OCI-LY1 (cell line): ENCODE data around the gene ISG20.

ENCODE experiments used
- H2AFZ ChIP-seq: fragments of 200-600 bp; sonication (generic), shearing (Covaris generic); 2 replicates; pipeline ENCODE4 v1.6.0; 2014; ENCODE audit warnings: antibody characterized with exemption, mild to moderate bottlenecking, low read length
- H3F3A ChIP-seq: fragments of 200-600 bp; sonication (generic), shearing (Covaris generic); 2 replicates; pipeline ENCODE4 v1.6.0; 2014; ENCODE audit warnings: mild to moderate bottlenecking, antibody characterized with exemption, low read length, moderate library complexity; ENCODE audit not compliant: insufficient read depth
- H3K27ac ChIP-seq: fragments of 200-600 bp; sonication (generic); 2 replicates; pipeline ENCODE4 v1.5.1; 2014; ENCODE audit warnings: low read length, mixed run types, mild to moderate bottlenecking, low read depth; ENCODE audit not compliant: poor library complexity, severe bottlenecking
- H3K27me3 ChIP-seq: fragments of 200-600 bp; sonication (generic); 2 replicates; pipeline ENCODE4 v1.6.0; 2014; ENCODE audit warnings: antibody characterized with exemption, mild to moderate bottlenecking, low read length, moderate library complexity; ENCODE audit not compliant: insufficient read depth
- H3K36me3 ChIP-seq: fragments of 200-600 bp; sonication (generic); 2 replicates; pipeline ENCODE4 v1.6.1; 2014; ENCODE audit warnings: mild to moderate bottlenecking, antibody characterized with exemption, low read length, moderate library complexity, mixed read lengths; ENCODE audit not compliant: insufficient read depth
- H3K4me1 ChIP-seq: fragments of 200-600 bp; sonication (generic); 2 replicates; pipeline ENCODE4 v1.5.1; 2014; ENCODE audit warnings: mild to moderate bottlenecking, low read length, moderate library complexity; ENCODE audit not compliant: insufficient read depth, severe bottlenecking
- H3K4me2 ChIP-seq: fragments of 200-600 bp; sonication (generic), shearing (Covaris generic); 2 replicates; pipeline ENCODE4 v1.6.1; 2014; ENCODE audit warnings: low read length
- H3K4me3 ChIP-seq: fragments of 200-600 bp; sonication (generic); 2 replicates; pipeline ENCODE4 v1.5.1; 2014; ENCODE audit warnings: low read length, low read depth, mild to moderate bottlenecking, mixed read lengths; ENCODE audit not compliant: poor library complexity, severe bottlenecking
- H3K79me2 ChIP-seq: fragments of 200-600 bp; shearing (Covaris generic); 2 replicates; pipeline ENCODE4 v1.6.1; 2016; ENCODE audit warnings: mixed run types, low read length, mixed read lengths; ENCODE audit not compliant: insufficient read depth
- H3K9ac ChIP-seq: fragments of 200-600 bp; sonication (generic), shearing (Covaris generic); 2 replicates; pipeline ENCODE4 v1.6.1; 2014; ENCODE audit warnings: mild to moderate bottlenecking, low read length, mixed read lengths
- H3K9me2 ChIP-seq: fragments of 200-600 bp; sonication (generic), shearing (Covaris generic); 2 replicates; pipeline ENCODE4 v1.6.1; 2014; ENCODE audit warnings: low read depth, mild to moderate bottlenecking, low read length, mixed read lengths
- H3K9me3 ChIP-seq: fragments of 200-600 bp; shearing (Covaris generic); 2 replicates; pipeline ENCODE4 v1.6.1; 2014; ENCODE audit warnings: low read length, mixed read lengths
- H4K20me1 ChIP-seq: fragments of 200-600 bp; sonication (generic), shearing (Covaris generic); 2 replicates; pipeline ENCODE4 v1.6.0; 2016; ENCODE audit warnings: mild to moderate bottlenecking, low read length; ENCODE audit not compliant: insufficient read depth
- CTCF ChIP-seq: fragments of 200-600 bp; sonication (generic), shearing (Covaris generic); IDR thresholded peaks from 2 replicates; pipeline ENCODE4 v1.5.1; 2017; ENCODE audit warnings: mild to moderate bottlenecking, antibody characterized with exemption, low read length, moderate library complexity, mixed read lengths
- EZH2 ChIP-seq: fragments of 200-600 bp; sonication (generic), shearing (Covaris generic); IDR thresholded peaks from 2 replicates; pipeline ENCODE4 v1.8.0; 2017; ENCODE audit warnings: borderline replicate concordance, mixed run types, mild to moderate bottlenecking, antibody characterized with exemption, low read length, moderate library complexity, mixed read lengths

ISG20 gene

GRCh38 chr15:88609344-88610090 is 29.3 kb upstream of the ISG20 start:
- Histone ChIP-seq H3K9me2 (no peaks in the 10 kb centered on the region), H3K79me2 (no peaks in the 10 kb centered on the region), H3K27me3 (no peaks in the 10 kb centered on the region; the same call in 1 of the 2 replicates), H3K36me3 (no peaks in the 10 kb centered on the region), H3K9me3 (no peaks in the 10 kb centered on the region), H3K4me3 (no peak overlapping the region), H4K20me1 (no peaks in the 10 kb centered on the region), H3K4me1 (no peaks in the 10 kb centered on the region), H3K4me2 (no peak overlapping the region), H3K9ac (no peak overlapping the region), H3F3A (no peaks in the 10 kb centered on the region), H2AFZ (no peak overlapping the region), H3K27ac (no peak overlapping the region)
- no peak for TF ChIP-seq CTCF
- TF ChIP-seq EZH2, result no peak

- H3F3A ChIP-seq, result no peaks in the 10 kb centered on the region
- H3K4me2 ChIP-seq, result no peak overlapping the region
- TF ChIP-seq EZH2 (no peak), CTCF (no peak)
- no peaks in the 10 kb centered on the region for H4K20me1 ChIP-seq
- no peak overlapping the region for H3K9ac ChIP-seq
- no peaks in the 10 kb centered on the region for H3K27me3 ChIP-seq
- no peaks in the 10 kb centered on the region for H3K79me2 ChIP-seq
- H3K9me3 ChIP-seq, result no peaks in the 10 kb centered on the region
- H2AFZ ChIP-seq, result no peak overlapping the region
- H3K4me1 ChIP-seq, result peaks cover 3% of the 10 kb centered on the region
- H3K36me3 ChIP-seq, result no peaks in the 10 kb centered on the region
- H3K9me2 ChIP-seq, result no peaks in the 10 kb centered on the region
- no peak overlapping the region for H3K27ac ChIP-seq
- no peak overlapping the region for H3K4me3 ChIP-seq
Measured at GRCh38 chr15:88610701-88611231, 28.1 kb upstream of the ISG20 start.

GRCh38 chr15:88612186-88612796 is 26.5 kb upstream of the ISG20 start:
- no peaks in the 10 kb centered on the region for H3K9me2 ChIP-seq
- no peak overlapping the region for H2AFZ ChIP-seq
- H3K4me3 ChIP-seq, result no peak overlapping the region
- H3K27ac ChIP-seq, result no peak overlapping the region
- H3F3A ChIP-seq, result no peaks in the 10 kb centered on the region
- no peak overlapping the region for H3K9ac ChIP-seq
- H3K36me3 ChIP-seq, result no peaks in the 10 kb centered on the region
- no peaks in the 10 kb centered on the region for H3K9me3 ChIP-seq
- no peaks in the 10 kb centered on the region for H3K79me2 ChIP-seq
- H3K4me2 ChIP-seq, result no peak overlapping the region
- TF ChIP-seq EZH2 (no peak), CTCF (no peak)
- H4K20me1 ChIP-seq, result no peaks in the 10 kb centered on the region
- peaks cover 5% of the 10 kb centered on the region for H3K4me1 ChIP-seq
- H3K27me3 ChIP-seq, result no peaks in the 10 kb centered on the region
